Measurements from ENCODE around the gene GPR35. TPM values are rescaled to one million over a fixed set of nuclear protein-coding genes. Genes with fewer than 3 reads are reported as not detected.

Gene GPR35
- total and polyA plus RNA-seq, 11 donors: 0.48 to 2.7 (median 0.93) TPM; not detected in 1

- H3K27ac ChIP-seq: peak overlapping the region in 1 of 12 donors; percentile 52
- no peaks in the 10 kb centered on the region for H3K27me3 ChIP-seq
- DNase-seq (peak in 3 of 5 donors; percentile 9 to 22 (median 14)), ATAC-seq (no peak)
- H3K9me3 ChIP-seq: no peaks in the 10 kb centered on the region
- intact Hi-C loops (cut with DNase I): no loop called here
- no peak overlapping the region for H3K4me3 ChIP-seq
- H3K4me1 ChIP-seq: peaks cover 0 to 57% (median 0%) of the 10 kb centered on the region in 12 donors
- 84 to 91% (median 90%) methylated on average over 8 to 10 of the region's 10 CpGs for WGBS, 4 donors
- TF ChIP-seq CTCF (IDR thresholded peaks at IDR 0.05) (no peak), POLR2A (IDR thresholded peaks at IDR 0.05) (no peak)
- H3K36me3 ChIP-seq: peaks cover 0 to 5% (median 0%) of the 10 kb centered on the region in 9 donors
Measured at GRCh38 chr2:240623531-240624010, 1.7 kb upstream of the GPR35 start.

- DNase-seq: peak in 3 of 5 donors; percentile 22 to 53 (median 23)
- no peaks in the 10 kb centered on the region for H3K27me3 ChIP-seq
- peak overlapping the region in 1 of 12 donors; percentile 71 for H3K27ac ChIP-seq
- H3K4me1 ChIP-seq: peaks cover 0 to 56% (median 0%) of the 10 kb centered on the region in 12 donors
- H3K36me3 ChIP-seq: no peaks in the 10 kb centered on the region
- H3K9me3 ChIP-seq: no peaks in the 10 kb centered on the region
- H3K4me3 ChIP-seq: no peak overlapping the region
- ATAC-seq: peak in 3 of 4 donors; percentile 15 to 33 (median 27)
- TF ChIP-seq CTCF (IDR thresholded peaks at IDR 0.05) (no peak), POLR2A (IDR thresholded peaks at IDR 0.05) (no peak)
- intact Hi-C loops (cut with DNase I): no loop called here
- 73 to 78% (median 76%) methylated on average over 20 to 24 of the region's 24 CpGs for WGBS, 4 donors
Measured at GRCh38 chr2:240624011-240624949, 1.0 kb upstream of the GPR35 start.

GRCh38 chr2:240626531-240627300 lies 1.4 kb downstream of the GPR35 start:
- peak overlapping the region in 1 of 12 donors; percentile 68 for H3K27ac ChIP-seq
- H3K9me3 ChIP-seq: no peaks in the 10 kb centered on the region
- H3K27me3 ChIP-seq: no peaks in the 10 kb centered on the region
- no peaks in the 10 kb centered on the region for H3K36me3 ChIP-seq
- ATAC-seq: no peak
- H3K4me1 ChIP-seq: peaks cover 0 to 32% (median 0%) of the 10 kb centered on the region in 12 donors
- TF ChIP-seq CTCF (IDR thresholded peaks at IDR 0.05) (no peak), POLR2A (IDR thresholded peaks at IDR 0.05) (no peak)
- WGBS, 4 donors: 48 to 63% (median 59%) methylated on average over 21 of the region's 21 CpGs
- H3K4me3 ChIP-seq: peak overlapping the region in 1 of 12 donors; percentile 8
- intact Hi-C loops (cut with DNase I): no loop called here
- peak in 3 of 5 donors; percentile 10 to 69 (median 38) for DNase-seq

Measured in heart left ventricle (tissue), 16 donors.